Activated naive CD8-positive, alpha-beta T cell treated with anti-CD3 and anti-CD28 coated beads, Interleukin-2, amount 10 ng/mL, durations not matched to agents 7 days and 5 days (primary cell): ENCODE measurements around the gene DPP6. TPM values are rescaled to one million over a fixed set of nuclear protein-coding genes. Genes with fewer than 3 reads are reported as not detected.

ENCODE experiments used
- ATAC-seq: fragments of 150-1000 bp; cut with Tn5 transposase; one replicate; pipeline ENCODE4 v1.10.0; 2021; ENCODE audit warnings: low read depth, moderate library complexity
- POLR2A ChIA-PET: fragments of 350-600 bp; sonication (Branson Sonifier 250); formaldehyde crosslinking; loops from one replicate; lab custom pipeline; 2021; ENCODE audit warnings: antibody characterized with exemption; lab: Charles Lee
- DNase-seq: peaks from one replicate; pipeline ENCODE4 v3.0.0; 2021
- H3K27ac Mint-ChIP-seq: one replicate; pipeline ENCODE4 v1.8.0; 2022; ENCODE audit warnings: mild to moderate bottlenecking, mixed read lengths
- H3K27me3 Mint-ChIP-seq: one replicate; pipeline ENCODE4 v1.8.0; 2022; ENCODE audit warnings: mild to moderate bottlenecking, moderate library complexity, mixed read lengths
- H3K36me3 Mint-ChIP-seq: one replicate; pipeline ENCODE4 v1.8.0; 2021; ENCODE audit warnings: mild to moderate bottlenecking, mixed read lengths
- H3K4me1 Mint-ChIP-seq: one replicate; pipeline ENCODE4 v1.8.0; 2021; ENCODE audit warnings: mixed read lengths
- H3K4me3 Mint-ChIP-seq: one replicate; pipeline ENCODE4 v1.8.0; 2022; ENCODE audit warnings: mild to moderate bottlenecking, moderate library complexity, mixed read lengths
- H3K9me3 Mint-ChIP-seq: one replicate; pipeline ENCODE4 v1.8.0; 2021; ENCODE audit warnings: mixed read lengths
- total RNA-seq, 2 experiments: library from RNA; stranded (reverse); gene quantifications; one replicate each; pipeline ENCODE4 v1.2.3, GENCODE V29; 2021

Gene DPP6
- total RNA-seq, 2 experiments from 2014 or later = not detected

- peaks cover under 1% of the 10 kb centered on the region for H3K27me3 Mint-ChIP-seq
- ATAC-seq (no peak), DNase-seq (no peak)
- H3K27ac Mint-ChIP-seq = no peak overlapping the region
- H3K9me3 Mint-ChIP-seq = no peaks in the 10 kb centered on the region
- no peak overlapping the region for H3K4me3 Mint-ChIP-seq
- H3K36me3 Mint-ChIP-seq = no peaks in the 10 kb centered on the region
- H3K4me1 Mint-ChIP-seq = no peaks in the 10 kb centered on the region
- POLR2A ChIA-PET = no interaction called here
These were observed 809.4 kb downstream of the DPP6 start for GRCh38 chr7:154861589-154861988.

DNA sequence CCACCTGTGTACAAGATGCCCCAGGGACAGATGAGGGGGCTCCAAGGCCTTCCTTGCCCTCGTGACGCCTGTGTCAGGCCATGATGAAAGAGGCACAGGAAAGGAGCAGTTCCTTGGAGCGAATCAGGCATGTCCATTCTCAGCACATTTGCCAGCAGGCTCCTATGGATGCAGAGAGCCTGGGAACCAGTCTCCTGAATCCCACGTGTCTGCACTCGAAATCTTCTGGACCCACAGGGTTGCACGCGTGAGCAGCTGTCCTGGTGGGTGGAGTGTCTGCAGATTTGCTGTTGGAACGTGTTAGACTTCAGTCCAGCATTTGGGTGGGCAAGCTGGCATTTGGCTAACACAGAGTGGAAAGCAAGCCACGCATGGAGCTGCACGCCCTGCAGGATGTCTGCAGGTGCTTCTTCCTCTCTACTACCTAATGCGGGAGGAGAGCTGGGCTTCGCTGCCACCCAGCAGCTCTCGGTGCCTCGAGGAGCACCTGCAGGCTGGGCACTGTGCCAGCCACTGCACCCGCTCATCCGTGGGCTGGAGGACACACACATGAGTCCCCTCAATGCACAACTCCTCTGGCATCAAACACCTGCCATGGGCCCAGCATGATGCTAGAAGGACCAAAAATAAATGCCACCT is 810.1 kb downstream of the DPP6 start:
- POLR2A ChIA-PET = no interaction called here
- no peak for DNase-seq
- no peak overlapping the region for H3K27ac Mint-ChIP-seq
- no peaks in the 10 kb centered on the region for H3K9me3 Mint-ChIP-seq
- no peak for ATAC-seq
- peaks cover 8% of the 10 kb centered on the region for H3K27me3 Mint-ChIP-seq
- no peaks in the 10 kb centered on the region for H3K4me1 Mint-ChIP-seq
- H3K36me3 Mint-ChIP-seq = no peaks in the 10 kb centered on the region
- H3K4me3 Mint-ChIP-seq = no peak overlapping the region

- ATAC-seq (no peak), DNase-seq (no peak)
- H3K9me3 Mint-ChIP-seq = no peaks in the 10 kb centered on the region
- no peaks in the 10 kb centered on the region for H3K4me1 Mint-ChIP-seq
- peaks cover 22% of the 10 kb centered on the region for H3K27me3 Mint-ChIP-seq
- no peaks in the 10 kb centered on the region for H3K36me3 Mint-ChIP-seq
- H3K4me3 Mint-ChIP-seq = no peak overlapping the region
- no peak overlapping the region for H3K27ac Mint-ChIP-seq
- POLR2A ChIA-PET = no interaction called here
These were observed 811.7 kb downstream of the DPP6 start for GRCh38 chr7:154863766-154864522.

DNA sequence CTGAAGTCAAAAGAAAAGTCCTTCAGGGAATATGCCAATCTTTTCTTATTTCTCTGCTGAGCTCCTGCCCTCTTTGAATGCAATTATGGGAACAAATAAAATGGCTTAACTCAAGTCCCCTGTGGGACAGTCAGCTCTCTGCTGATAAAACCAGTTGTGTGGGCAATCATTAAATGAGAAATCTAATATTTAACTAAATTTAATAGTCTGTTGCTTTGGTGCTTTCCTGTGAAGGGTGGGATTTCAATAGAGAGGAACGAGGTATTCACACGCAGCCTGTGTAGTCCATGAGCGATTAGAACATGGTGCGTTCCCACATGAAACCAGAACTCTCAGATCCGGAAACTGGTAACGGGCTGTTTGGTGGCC is 812.3 kb downstream of the DPP6 start:
- POLR2A ChIA-PET = no interaction called here

GRCh38 chr7:154865984-154866685 is 813.9 kb downstream of the DPP6 start:
- Mint-ChIP-seq H3K27ac (no peak overlapping the region), H3K9me3 (no peaks in the 10 kb centered on the region), H3K4me1 (no peaks in the 10 kb centered on the region), H3K4me3 (no peak overlapping the region), H3K27me3 (peaks cover 26% of the 10 kb centered on the region), H3K36me3 (no peaks in the 10 kb centered on the region)
- ATAC-seq = no peak
- DNase-seq = no peak
- POLR2A ChIA-PET = no interaction called here

More for the DNA sequence above, 812.3 kb downstream of the DPP6 start:
- H3K4me3 Mint-ChIP-seq = no peak overlapping the region
- ATAC-seq = no peak
- no peaks in the 10 kb centered on the region for H3K4me1 Mint-ChIP-seq
- H3K36me3 Mint-ChIP-seq = no peaks in the 10 kb centered on the region
- no peak for DNase-seq
- no peaks in the 10 kb centered on the region for H3K9me3 Mint-ChIP-seq
- H3K27me3 Mint-ChIP-seq = peaks cover 26% of the 10 kb centered on the region
- H3K27ac Mint-ChIP-seq = no peak overlapping the region

- ATAC-seq = no peak
- H3K4me1 Mint-ChIP-seq = no peaks in the 10 kb centered on the region
These were observed 814.9 kb downstream of the DPP6 start for GRCh38 chr7:154867068-154867467.

DNA sequence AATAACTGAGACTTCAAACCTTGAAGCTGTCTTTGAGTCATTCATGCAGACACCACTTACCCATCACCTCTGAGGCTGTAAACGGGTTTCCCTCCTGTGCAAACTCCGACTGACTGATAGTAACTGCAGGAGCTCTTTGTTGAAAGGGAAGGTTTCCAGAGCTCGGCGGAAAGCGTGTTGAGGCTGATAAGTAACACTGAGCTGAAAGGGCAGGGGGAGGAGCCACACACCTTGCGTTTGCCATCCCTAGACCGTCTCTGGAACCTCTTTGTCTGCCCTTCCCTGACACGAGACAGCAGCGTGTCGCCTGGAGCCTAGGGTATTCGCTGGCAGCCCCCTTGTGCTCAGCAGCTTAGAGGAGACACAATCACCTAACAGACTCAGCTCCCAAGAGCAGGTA is 816.7 kb downstream of the DPP6 start:
- ATAC-seq = no peak
- POLR2A ChIA-PET = no interaction called here
- no peaks in the 10 kb centered on the region for H3K4me1 Mint-ChIP-seq
- no peak overlapping the region for H3K27ac Mint-ChIP-seq
- H3K27me3 Mint-ChIP-seq = peaks cover 26% of the 10 kb centered on the region
- no peak overlapping the region for H3K4me3 Mint-ChIP-seq
- H3K9me3 Mint-ChIP-seq = no peaks in the 10 kb centered on the region
- DNase-seq = no peak
- H3K36me3 Mint-ChIP-seq = no peaks in the 10 kb centered on the region

More at GRCh38 chr7:154867068-154867467, 814.9 kb downstream of the DPP6 start:
- Mint-ChIP-seq H3K36me3 (no peaks in the 10 kb centered on the region), H3K9me3 (no peaks in the 10 kb centered on the region), H3K4me3 (no peak overlapping the region), H3K27ac (no peak overlapping the region), H3K27me3 (peaks cover 26% of the 10 kb centered on the region)
- DNase-seq = no peak
- POLR2A ChIA-PET = no interaction called here

DNA sequence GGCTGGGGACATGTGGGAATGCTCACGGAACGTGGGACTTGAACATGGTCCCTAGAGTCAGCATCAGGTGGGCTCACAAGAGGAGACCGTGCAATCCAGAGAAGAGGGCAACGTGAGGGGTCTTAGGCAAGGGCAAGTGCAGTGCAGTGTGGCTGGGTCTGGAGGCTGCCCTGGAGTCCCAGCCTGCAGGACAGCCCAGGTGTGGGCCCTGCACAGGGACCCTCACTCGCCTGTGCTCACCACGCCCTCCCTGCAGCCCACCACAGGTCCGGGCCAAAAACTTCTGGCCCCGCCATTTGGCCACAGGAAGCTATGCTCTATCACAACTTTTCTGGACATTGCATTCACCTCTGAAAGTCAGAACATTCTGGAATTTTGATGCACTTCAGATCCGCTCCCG is 817.2 kb downstream of the DPP6 start:
- Mint-ChIP-seq H3K36me3 (no peaks in the 10 kb centered on the region), H3K4me3 (no peak overlapping the region), H3K9me3 (no peaks in the 10 kb centered on the region), H3K4me1 (no peaks in the 10 kb centered on the region), H3K27ac (no peak overlapping the region), H3K27me3 (peaks cover 26% of the 10 kb centered on the region)
- DNase-seq (no peak), ATAC-seq (no peak)
- POLR2A ChIA-PET = no interaction called here

GRCh38 chr7:154871507-154871906 is 819.3 kb downstream of the DPP6 start:
- Mint-ChIP-seq H3K4me3 (no peak overlapping the region), H3K9me3 (no peaks in the 10 kb centered on the region)

DNA sequence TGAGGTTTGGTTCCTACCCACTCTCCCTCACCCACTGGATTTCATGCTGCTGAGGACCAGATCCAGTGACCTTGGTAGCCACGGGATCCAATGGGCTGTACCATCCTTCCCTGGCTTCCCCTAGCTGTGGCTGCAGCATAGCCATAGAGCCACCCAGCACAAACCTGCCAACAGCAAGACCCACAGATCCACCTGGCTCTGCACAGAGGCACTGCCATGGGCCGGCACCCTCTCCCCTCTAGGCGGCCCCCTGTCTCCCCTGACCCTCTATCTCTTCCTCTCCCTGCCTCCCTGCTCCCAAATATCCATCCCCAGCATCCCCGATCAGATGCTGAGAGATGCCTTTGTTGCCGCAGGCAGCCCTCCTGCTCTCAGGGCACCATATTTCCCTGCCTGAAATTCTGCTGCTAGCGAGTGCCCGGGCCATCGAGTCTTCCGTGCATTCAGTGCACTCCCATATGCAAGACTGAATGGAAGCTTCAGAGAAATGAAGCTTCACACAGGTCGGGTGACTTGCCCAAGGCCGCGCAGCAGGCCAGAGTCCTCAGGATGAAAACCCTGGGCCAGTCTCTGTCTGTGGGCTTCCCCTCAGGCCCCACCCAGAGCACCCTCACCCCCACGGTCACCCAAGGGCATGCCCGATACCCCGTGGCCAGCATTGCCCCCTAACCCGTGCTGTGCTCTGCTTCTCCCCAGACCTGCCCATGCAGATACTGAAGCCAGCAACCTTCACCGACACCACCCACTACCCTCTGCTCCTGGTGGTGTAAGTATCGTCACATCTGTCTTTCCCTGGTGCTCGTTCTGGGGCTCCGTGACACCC is 819.9 kb downstream of the DPP6 start:
- ATAC-seq (no peak), DNase-seq (no peak)
- no peaks in the 10 kb centered on the region for H3K36me3 Mint-ChIP-seq
- no peak overlapping the region for H3K4me3 Mint-ChIP-seq
- POLR2A ChIA-PET = no interaction called here
- H3K27ac Mint-ChIP-seq = no peak overlapping the region
- H3K27me3 Mint-ChIP-seq = peaks cover 22% of the 10 kb centered on the region
- no peaks in the 10 kb centered on the region for H3K4me1 Mint-ChIP-seq
- H3K9me3 Mint-ChIP-seq = no peaks in the 10 kb centered on the region

More at GRCh38 chr7:154871507-154871906, 819.3 kb downstream of the DPP6 start:
- no peak for ATAC-seq
- Mint-ChIP-seq H3K4me1 (no peaks in the 10 kb centered on the region), H3K36me3 (no peaks in the 10 kb centered on the region), H3K27me3 (peaks cover 28% of the 10 kb centered on the region), H3K27ac (no peak overlapping the region)
- DNase-seq = no peak
- POLR2A ChIA-PET = interaction anchor here (0.7 kb wide), 1 partner anchor 199 kb away, joined by 7 read pairs; the partner anchor contains the start of gene HTR5A

DNA sequence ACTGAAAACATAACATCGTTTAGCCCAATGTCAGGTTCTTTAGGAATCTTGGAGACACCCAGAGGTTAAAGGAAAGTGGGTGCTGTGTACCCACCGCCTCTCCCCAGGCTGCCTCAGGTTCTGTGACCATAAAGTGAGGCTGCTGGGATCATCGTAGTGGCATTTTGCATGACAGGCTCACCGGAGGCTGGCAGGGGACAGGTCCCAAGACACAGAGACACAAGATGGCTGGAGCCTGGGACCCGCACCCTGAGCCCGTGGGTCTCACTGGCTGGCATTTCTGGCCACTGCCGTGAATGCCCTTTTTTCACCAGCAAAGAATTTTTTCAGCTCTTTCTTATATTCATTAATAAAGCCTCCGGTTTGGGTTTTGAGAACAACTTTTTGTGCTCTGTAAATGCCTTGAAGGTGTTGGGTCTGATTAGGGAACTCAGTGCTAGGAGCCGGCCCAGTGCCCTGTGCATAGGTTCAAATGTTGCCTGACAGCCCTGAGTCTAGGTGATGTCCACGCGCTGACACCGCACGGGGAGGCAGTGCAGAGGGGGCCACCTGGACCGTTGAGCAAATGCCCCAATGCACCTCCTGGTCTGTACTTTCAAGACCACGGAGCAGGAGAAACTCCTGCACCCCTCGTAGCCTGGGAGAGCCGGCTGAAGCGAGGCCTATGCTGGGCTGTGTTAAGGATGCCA is 820.8 kb downstream of the DPP6 start:
- H3K27me3 Mint-ChIP-seq = peaks cover 16% of the 10 kb centered on the region
- H3K36me3 Mint-ChIP-seq = no peaks in the 10 kb centered on the region
- DNase-seq (no peak), ATAC-seq (no peak)
- H3K4me3 Mint-ChIP-seq = no peak overlapping the region
- H3K9me3 Mint-ChIP-seq = no peaks in the 10 kb centered on the region
- POLR2A ChIA-PET = no interaction called here
- H3K4me1 Mint-ChIP-seq = no peaks in the 10 kb centered on the region
- H3K27ac Mint-ChIP-seq = no peak overlapping the region

GRCh38 chr7:154873500-154874121 is 821.4 kb downstream of the DPP6 start:
- Mint-ChIP-seq H3K4me1 (no peaks in the 10 kb centered on the region), H3K36me3 (no peaks in the 10 kb centered on the region), H3K9me3 (no peaks in the 10 kb centered on the region), H3K27ac (no peak overlapping the region), H3K27me3 (peaks cover 9% of the 10 kb centered on the region), H3K4me3 (no peak overlapping the region)
- DNase-seq = no peak
- no peak for ATAC-seq
- POLR2A ChIA-PET = no interaction called here
